ENCODE measurements around the gene SAMD4B.
"Not testable (repeated sequence)": the region's sequence is repeated elsewhere in the genome, so short reads cannot be mapped to it uniquely, and the experiment has no call there.

Gene SAMD4B

GRCh38 chr19:39369200-39369599 lies 27.0 kb downstream of the SAMD4B start:
- no peak for DNase-seq

GRCh38 chr19:39370735-39371134 lies 28.5 kb downstream of the SAMD4B start:
- DNase-seq = no peak

- DNase-seq = peak; percentile 93
These were observed 30.0 kb downstream of the SAMD4B start for GRCh38 chr19:39372047-39372802.

- peak; percentile 28 for DNase-seq
These were observed 30.7 kb downstream of the SAMD4B start for GRCh38 chr19:39372941-39373340.

- DNase-seq = no peak
These were observed 33.7 kb downstream of the SAMD4B start for GRCh38 chr19:39375929-39376328.

- DNase-seq = no peak
These were observed 35.4 kb downstream of the SAMD4B start for GRCh38 chr19:39377373-39378362.

GRCh38 chr19:39379366-39379765 lies 37.1 kb downstream of the SAMD4B start:
- DNase-seq = not testable (repeated sequence)

- DNase-seq = no peak
These were observed 37.7 kb downstream of the SAMD4B start for GRCh38 chr19:39379865-39380396.

- no peak for DNase-seq
These were observed 38.6 kb downstream of the SAMD4B start for GRCh38 chr19:39380521-39381502.

- no peak for DNase-seq
These were observed 39.8 kb downstream of the SAMD4B start for GRCh38 chr19:39381910-39382611.

GRCh38 chr19:39382991-39383828 lies 41.0 kb downstream of the SAMD4B start:
- DNase-seq = no peak

GRCh38 chr19:39384839-39385568 lies 42.8 kb downstream of the SAMD4B start:
- no peak for DNase-seq

GRCh38 chr19:39385629-39386411 lies 43.6 kb downstream of the SAMD4B start:
- DNase-seq = no peak

- no peak for DNase-seq
These were observed 44.3 kb downstream of the SAMD4B start for GRCh38 chr19:39386557-39386956.

- no peak for DNase-seq
These were observed 46.4 kb downstream of the SAMD4B start for GRCh38 chr19:39388657-39389056.

- no peak for DNase-seq
These were observed 47.6 kb downstream of the SAMD4B start for GRCh38 chr19:39389631-39390414.

- DNase-seq = no peak
These were observed 48.2 kb downstream of the SAMD4B start for GRCh38 chr19:39390451-39390750.
